NCI-H1694 treated with DMSO at 0.1 percent for 48 hours (cell line): ENCODE data around the gene RBM4.
A peak's percentile ranks its signal among the peaks of the same experiment; 100 is the strongest.
"Not testable (repeated sequence)": the region's sequence is repeated elsewhere in the genome, so short reads cannot be mapped to it uniquely, and the experiment has no call there.

ENCODE experiments used
- DNase-seq: peaks from one replicate; lab custom pipeline; 2025; lab: John Stamatoyannopoulos, UW

RBM4 gene, protein sequence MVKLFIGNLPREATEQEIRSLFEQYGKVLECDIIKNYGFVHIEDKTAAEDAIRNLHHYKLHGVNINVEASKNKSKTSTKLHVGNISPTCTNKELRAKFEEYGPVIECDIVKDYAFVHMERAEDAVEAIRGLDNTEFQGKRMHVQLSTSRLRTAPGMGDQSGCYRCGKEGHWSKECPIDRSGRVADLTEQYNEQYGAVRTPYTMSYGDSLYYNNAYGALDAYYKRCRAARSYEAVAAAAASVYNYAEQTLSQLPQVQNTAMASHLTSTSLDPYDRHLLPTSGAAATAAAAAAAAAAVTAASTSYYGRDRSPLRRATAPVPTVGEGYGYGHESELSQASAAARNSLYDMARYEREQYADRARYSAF

DNA sequence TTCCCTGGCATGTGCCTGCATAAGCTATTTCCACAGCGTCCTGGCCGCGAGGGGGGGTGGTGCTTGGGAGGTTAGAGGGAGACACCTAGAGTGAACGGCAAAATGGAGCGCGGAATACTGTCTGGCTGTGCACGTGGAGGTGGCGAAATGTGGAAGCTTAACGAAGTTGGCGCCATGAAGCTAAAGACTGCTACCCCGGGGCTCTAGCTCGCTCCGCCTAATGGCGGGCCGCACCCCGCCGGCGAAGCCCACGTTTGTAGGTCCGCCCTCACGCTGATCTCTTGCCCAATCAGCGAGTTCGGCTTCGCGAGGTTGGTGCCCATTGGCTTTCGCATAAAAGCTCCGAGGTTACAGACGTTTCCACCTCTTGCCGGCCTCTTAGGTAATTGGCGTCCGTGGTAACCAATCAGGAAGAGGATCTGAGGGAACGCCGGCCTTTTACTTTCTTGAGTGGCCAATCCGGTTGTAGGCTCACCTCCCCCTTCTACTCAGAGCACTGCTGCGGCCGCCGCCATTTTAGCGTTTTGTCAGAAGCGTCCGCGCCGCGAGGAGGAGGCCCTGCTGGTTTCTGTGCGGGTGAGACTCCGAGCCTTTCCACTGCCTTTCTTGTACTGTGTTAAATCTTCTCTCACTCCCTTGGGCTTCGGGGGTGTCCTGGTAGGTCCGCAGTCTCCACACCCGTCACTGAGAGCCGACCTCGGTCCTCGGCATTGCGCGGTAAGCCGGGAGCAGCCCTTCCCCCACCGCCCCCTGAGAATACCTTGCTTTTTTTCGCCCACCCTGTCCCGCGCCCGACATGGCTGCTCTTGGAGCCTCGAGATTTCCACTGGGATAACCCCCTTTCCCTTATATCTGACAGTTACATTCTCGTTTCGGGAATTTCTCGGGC is at the start of gene RBM4:
TSS of gene RBM4 (plus strand) at position 527 of the 889 bp plus-strand sequence. CDS start 1,009 bp downstream, outside the sequence.
- peak; percentile 99 for DNase-seq

DNA sequence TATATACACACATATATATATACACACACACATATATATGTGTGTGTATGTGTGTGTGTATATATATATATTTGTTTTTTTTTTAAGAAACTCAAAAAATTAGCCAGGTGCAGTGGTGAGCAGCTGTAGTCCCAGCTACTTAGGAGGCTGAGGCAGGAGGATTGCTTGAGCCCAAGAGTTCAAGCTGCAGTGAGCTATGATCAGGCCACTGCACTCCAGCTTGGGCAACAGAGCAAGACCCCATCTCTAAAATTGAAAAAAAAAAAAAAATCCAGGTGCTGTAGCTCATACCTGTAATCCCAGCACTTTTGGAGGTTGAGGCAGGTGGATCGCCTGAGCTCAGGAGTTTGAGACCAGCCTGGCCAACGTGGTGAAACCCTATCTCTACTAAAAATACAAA is 49.2 kb upstream of the RBM4 start:
- DNase-seq = not testable (repeated sequence)

DNA sequence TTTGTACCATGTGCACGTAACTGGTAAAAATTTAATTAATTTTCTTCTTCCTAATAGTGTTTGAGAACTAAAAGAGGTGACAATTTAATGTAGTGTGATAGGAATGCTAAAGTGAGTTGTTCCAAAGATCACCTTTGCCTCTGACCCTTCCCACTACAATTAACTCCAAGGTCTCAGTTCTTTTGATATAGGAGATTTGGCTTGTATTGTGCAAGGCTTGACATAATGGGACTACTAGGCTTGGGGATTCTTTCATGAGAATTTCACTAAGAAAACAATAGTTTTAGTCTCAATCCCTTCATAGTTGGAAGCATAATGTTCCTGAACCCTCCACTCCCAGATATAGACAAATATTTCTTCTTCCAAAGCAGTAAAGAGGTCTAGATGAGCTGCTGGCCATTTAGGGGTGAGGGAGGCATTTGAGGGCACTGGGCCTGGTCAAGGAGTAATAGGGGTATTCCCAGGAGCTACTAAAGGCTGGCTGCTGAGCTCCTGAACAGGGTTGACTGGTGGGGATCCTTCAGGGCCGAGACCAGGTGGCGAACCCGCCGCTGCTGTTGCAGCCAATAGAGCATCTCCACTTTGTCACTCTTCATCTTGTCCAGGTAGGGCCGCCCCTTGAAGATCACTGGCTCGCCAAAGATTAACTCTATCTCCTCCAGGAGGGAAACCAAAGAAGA is 48.4 kb upstream of the RBM4 start:
- no peak for DNase-seq

DNA sequence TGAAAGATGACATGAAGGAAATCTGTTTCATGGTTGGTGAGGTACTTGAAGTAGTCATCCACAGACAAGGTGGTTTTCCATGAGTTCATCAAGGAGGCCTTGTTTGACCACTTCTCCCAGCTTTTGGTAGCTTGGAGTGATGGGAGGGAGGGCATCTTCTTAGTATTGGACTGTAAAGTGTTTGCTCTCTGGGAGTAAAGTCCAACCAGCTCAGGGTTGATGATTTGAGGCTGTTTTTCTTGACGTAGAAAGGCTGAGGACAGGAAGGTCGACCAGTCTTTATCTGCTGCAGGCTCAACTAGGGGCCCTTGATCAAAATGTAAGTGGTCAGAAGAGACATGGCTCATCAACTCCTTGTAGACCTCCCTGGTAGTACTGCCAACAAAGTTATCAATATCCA is 47.3 kb upstream of the RBM4 start:
- no peak for DNase-seq

DNA sequence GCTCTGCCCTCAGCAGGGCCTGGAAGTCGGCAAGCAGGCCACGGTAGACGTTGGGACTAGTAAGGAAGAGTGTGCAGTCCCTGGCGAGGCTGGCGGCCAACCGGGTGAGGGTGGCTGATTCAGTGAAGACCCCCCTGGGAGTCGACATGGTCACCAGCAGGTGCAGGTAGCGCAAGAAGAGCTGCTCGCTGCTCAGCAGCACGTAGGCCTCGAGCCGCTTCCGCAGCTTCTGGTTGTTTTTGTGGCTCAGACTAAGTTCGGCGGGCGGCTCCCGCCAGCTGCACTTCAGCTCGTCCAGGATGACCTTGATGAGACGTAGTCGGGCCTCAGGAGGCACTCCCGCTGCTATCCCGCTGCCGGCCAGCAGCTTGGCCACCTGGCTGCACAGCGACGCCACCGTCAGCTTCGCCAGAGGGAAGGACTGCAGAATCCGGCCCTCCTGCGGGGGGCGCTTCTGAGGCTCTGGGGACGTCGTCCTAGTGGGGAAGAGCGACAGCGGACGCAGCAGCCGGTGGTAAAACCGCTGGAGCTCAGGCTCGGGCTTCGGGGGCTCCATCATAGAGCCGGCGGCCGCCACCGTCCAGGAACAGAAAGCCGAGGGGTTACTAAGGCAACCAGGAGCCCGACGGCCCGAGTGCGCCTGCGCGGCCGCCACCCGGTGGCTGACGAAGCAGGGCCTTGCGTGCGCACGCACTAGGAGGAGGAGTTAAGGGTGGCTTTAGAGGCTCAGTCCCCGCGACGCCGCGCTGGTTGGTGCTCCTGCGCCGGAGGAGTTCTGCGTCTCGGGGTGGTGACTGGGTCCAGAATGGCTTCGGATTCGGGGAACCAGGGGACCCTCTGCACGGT is 45.8 kb upstream of the RBM4 start, which contains the start of the genes CCDC87 and CCS:
TSS of gene CCDC87 (minus strand) at position 607 of the 846 bp plus-strand sequence. CDS start at position 559, 48 bp downstream.
TSS of gene CCS (plus strand) at position 729 of the 846 bp plus-strand sequence. CDS start at position 806, 77 bp downstream.
- peak; percentile 85 for DNase-seq

DNA sequence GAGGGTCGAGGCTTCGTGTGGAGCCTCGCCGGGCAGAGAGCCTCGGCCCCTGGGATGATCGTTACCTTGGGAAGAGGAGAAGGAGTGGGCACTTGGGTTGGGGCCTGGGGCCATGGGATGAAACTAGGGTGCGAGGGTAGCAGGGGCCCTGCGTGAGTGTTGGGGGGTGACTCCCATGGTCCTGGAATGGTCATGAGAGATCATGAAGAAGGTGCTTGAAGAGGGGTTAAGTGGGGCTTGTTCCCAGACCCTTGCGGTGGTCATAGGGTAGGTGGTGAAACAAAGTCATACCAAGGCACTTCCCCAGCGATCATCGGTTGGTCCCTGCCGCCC is 45.2 kb upstream of the RBM4 start:
- no peak for DNase-seq

DNA sequence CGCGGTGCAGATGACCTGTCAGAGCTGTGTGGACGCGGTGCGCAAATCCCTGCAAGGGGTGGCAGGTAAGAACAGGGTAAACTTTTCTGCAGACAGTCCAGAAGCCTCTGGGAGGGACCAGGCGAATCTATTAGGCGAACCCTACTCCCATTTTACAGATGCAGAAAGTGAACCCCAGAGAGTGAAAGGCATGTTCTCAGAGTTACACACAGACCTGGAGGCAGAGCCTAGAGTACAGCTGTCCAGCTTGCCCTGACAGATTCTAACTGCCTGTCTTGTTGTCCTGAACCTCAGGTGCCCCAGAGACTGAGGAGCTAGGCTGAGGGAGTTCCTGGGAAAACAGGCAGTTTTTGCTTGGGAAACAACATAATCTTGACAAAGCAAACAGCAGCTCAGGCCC is 44.9 kb upstream of the RBM4 start:
- DNase-seq = no peak

DNA sequence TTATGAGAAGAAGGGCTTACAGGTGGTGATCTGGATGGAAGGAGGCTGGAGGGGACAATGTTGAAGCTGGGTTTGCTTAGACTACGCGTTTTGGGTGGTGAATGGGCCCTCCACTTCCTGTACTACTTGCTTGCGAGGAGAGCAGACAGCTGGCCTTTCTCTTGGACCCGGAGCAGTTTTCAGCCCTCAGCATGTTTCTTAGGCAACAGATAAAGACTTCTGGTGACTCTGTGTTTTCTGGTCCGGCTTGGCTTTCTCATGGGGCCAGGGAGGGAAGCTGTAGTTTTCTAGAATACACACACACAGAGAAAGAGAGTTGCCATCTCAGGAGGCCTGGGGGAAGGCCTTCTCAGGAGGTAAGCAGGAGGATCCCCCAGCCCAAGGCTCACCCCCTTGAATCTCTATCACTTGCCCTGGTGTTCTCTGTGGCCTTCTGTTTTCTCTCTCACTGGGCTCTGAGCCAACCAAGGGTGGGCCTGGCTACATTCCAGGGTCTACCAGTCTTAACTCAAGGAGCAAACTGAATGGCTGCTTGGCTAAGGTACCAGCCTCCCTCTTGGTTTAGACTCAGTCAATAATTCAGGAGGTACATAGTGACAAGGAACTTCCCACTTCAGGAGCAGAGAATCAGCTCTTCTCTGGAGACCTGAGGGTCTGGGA is 43.1 kb upstream of the RBM4 start:
- DNase-seq = no peak

DNA sequence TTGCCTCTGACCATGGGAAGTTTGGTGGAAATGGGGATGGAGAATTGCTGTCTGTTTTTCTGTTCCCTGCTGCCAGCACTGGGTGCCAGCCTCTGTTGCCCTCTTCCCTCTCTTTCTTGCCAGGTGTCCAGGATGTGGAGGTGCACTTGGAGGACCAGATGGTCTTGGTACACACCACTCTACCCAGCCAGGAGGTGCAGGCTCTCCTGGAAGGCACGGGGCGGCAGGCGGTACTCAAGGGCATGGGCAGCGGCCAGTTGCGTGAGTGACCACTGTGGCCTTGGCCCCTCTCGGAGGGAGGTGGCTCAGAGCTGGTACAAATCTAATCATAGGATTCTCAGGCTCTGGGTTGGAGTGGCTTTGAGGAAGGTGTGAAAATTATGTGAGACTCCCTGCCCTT is 39.5 kb upstream of the RBM4 start:
- DNase-seq = no peak

DNA sequence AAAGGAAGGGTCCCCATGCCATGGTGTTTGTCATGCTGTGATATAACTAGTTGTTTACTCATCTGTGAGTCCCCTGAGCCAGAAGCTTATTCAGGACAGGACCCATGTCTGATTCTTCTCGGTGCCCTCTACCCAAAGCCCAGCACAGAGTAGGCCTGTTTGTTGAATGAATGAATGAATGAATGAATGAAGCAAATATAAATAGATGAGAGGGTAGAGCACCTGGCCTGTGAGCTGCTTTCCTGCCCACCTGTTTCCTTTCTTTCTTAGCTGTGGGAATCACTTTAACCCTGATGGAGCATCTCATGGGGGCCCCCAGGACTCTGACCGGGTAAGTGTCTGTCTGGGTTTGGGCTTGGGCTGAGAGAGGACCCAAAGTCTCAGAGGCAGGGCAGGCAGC is 38.3 kb upstream of the RBM4 start:
- no peak for DNase-seq

DNA sequence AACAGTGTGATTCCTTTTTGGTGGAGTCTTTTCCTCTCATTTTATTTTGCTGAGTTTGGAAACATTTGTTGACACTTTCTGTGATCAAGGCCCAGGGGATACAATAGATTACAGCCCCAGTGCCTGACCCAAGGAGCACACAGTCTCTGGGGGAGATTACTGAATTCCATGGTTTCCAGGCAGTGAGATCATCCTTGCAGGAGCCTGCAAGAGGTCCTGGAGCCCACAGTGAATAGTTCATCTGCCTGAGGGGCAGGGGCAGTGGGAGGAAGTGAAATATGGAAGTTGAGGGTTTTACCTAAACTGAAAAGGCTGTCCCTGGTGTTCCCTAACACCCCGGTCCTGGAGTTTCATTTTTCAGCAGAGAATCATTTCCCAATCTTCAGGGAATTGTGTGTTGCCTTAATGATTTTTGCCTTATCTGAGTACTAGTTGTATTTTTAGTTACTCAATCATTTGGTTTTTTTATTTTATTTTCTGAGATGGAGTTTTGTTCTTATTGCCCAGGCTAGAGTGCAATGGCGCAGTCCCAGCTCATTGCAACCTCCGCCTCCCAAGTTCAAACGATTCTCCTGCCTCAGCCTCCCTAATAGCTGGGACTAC is 37.8 kb upstream of the RBM4 start:
- DNase-seq = no peak

DNA sequence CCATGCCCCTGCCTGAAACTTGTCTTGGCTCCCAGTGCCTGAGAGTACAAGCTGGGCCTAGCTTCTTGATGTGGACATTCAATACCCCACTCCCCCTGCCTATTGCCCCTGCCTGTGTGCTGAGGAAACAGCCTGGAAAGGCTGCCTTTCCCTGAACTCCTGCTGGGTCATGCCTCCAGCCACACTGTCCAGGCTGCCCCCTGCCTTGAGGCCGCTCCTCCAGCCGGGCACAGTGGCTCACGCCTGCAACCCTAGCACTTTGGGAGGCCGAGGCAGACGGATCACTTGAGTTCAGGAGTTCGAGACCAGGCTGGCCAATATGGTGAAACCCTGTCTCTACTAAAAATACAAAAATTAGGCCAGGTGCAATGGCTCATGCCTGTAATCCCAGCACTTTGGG is 35.4 kb upstream of the RBM4 start:
- no peak for DNase-seq

DNA sequence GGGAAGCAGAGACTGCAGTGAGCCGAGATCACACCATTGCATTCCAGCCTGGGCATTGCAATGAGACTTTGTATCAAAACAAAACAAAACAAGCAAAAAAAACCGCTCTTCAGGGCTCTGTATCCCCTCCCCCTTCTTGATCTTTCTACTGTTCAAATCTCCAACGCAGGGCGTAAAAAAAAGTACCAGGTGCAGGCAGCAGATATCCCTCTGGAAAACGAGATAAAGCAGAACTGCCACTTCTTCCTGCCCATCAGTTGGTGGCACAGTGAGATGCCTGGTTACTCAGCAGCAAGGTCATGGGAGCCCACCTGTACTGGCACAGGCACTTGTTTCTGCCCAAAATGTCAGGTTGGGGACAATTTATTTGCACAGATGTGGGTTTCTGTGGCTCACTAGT is 34.3 kb upstream of the RBM4 start:
- no peak for DNase-seq

DNA sequence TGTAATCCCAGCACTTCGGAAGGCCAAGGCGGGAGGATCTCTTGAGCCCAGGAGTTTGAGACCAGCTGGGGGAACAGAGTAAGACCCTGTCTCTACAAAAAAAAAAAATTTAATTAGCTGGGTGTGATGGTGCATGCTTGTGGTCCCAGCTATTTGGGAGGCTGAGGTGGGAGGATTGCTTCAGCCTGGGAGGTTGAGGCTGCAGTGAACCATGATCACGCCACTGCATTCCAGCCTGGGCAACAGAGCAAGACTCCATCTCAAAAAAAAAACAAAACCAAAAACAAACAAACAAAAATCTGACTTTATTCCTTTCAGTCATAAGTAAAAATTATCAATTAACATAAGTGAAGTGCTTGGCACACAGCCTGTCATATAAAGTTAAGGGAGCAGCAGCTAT is 31.9 kb upstream of the RBM4 start:
- DNase-seq = not testable (repeated sequence)

DNA sequence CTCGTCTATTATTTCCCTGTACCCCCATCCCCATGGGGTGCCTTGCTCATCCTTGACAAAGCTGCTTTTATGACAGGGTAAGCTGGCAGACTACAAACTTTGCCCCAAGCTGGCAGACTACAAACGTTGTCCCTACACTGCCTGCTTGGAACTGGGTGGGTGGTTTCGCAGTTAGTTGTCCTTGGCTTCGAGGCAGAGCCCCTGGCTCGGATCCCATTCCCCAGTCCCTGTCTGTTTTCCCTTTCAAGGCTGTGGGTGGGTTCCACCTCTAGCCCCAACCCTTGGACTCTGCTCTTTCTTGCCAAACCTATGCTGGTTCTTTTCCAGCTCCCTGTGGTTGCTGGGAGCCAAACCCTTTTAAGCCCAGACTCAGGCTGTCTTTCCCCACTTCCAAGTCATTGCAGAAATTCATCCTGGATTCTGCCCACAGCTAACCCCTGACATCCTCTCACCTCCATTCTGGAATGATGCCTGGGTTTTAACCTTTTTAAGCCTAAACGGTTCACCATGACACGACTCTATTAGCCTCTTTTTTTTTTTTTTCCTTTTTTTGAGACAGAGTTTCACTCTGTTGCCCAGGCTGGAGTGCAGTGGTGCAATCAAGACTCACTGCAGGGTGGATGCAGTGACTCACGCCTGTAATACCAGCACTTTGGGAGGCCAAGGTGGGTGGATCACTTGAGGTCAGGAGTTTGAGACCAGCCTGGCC is 31.2 kb upstream of the RBM4 start:
- peak; percentile 6 for DNase-seq

DNA sequence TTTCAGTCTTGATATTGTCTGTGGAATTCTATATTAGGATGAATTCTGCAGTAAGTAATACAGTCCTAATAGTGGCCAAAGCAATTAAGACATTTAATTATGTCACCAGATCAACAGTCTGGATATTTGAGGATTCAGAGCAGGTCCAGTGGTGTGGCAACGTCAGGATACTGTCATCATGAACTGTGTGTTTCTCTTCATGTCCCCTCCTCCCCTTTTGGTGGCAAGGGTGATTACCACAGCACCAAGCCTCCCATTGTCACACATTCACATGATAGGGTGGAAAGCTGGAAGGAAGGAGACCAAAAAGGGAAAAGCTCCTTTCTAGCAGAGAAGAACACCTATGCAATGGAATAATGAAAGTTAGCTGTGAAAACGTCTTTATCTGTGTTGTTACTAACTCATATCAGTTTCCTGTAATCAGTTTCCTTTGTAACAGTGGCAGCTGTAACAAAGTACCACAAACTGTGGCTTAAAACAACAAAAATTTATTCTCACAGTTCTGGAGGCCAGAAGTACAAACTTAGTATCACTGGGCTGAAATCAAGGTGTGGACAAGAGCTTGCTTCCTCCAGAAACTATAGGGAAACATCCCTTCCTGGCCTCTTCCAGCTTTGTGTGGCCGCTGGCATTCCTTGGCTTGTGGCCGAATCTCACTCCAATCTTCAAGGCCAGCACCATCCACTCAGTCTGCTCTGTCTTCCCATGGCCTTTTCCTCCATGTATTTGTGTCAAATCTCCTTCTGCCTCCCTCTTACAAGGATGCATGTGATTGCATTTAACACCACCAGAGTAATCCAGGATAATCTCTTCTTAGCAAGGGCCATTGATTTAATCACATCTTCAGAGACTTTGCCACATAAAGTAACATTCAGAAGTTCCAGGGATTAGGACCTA is 28.5 kb upstream of the RBM4 start:
- no peak for DNase-seq

DNA sequence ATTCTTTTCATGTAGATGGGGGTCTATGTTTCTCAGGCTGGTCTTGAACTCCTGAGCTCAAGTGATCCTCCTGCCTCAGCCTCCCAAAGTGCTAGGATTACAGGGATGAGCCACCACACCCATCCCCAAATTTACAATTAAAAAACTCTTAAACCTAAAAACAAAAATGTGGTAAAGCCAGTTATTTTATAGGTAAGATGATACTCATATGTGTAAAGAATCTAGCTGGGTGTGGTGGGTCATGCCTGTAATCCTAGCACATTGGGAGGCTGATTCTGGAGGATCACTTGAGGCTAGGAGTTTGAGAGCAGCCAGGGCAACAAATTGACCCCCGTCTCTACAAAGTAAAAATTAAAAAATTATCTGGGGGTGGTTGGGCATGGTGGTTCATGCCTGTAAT is 26.0 kb upstream of the RBM4 start:
- no peak for DNase-seq

DNA sequence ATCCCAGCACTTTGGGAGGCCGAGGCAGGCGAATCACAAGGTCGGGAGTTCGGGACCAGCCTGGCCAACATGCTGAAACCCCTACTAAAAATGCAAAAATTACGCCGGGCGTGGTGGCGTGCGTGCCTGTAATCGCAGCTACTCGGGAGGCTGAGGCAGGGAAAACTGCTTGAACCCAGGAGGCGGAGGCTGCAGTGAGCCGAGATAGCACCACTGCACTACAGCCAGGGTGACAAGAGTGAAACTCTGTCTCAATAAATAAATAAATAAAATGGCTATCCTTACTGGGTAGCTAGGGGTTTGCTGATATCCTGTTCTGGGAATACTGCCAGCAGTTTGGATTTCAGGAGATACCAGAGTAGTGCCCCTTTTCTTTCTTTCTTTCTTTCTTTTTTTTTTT is 24.4 kb upstream of the RBM4 start:
- no peak for DNase-seq
